GM19372 (cell line): ENCODE data around the gene SLC27A1.
"Not testable (repeated sequence)": the region's sequence is repeated elsewhere in the genome, so short reads cannot be mapped to it uniquely, and the experiment has no call there.

Source experiments
- ATAC-seq: cut with Tn5 transposase; IDR thresholded peaks from one replicate; pipeline ENCODE4 v1.9.1; 2021; ENCODE audit warnings: mild to moderate bottlenecking, low read depth, moderate library complexity; ENCODE audit not compliant: unreplicated experiment

The SLC27A1 gene

DNA sequence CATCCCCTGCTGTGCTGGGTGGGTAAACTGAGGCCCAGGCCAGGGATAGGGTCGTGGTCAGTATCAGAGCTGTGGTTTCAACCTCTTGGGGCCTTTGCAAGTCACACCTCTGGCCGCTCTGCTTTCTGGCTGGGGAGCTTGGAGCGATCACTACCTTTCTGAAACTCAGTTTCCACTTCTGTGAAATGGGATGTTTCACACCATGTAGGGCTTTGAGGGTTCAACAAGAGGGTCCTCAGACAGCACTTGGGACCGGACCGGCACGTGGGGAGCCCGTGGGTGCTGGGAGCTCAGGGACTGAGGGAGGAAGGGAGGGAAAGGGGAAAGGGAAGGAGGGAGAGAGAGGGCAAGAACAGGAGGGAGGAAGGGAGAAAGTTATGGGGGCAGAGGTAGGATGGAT lies 62.2 kb downstream of the SLC27A1 start:
- ATAC-seq, result no peak

GRCh38 chr19:17534767-17535166 lies 64.4 kb downstream of the SLC27A1 start:
- ATAC-seq, result no peak

GRCh38 chr19:17536955-17537354 lies 66.6 kb downstream of the SLC27A1 start:
- no peak for ATAC-seq

DNA sequence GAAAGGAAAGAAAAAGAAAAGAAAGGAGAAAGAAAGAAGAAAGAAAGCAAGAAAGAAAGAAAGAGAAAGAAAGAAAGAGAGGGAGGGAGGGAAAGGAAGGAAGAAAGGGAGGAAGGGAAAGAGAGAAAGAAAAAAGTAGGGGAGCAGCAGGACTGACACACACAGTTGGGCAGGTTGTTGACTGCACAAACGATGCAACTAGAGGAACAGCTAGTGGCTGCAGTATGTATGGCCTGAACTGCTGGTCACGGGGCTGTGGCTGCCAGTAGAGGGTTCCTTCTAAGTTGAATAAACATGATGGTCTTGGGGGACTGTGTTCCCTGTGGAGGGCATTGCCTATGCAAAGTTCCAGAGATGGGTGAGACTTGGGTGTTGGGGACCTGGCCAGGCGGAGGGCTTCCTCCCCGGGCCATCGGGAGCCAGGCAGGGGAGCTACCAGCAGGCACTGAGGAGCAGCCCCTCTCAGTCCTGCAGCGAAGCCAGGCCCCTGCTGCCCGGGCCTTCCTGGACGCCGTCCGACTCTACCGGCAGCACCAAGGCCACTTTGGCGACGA lies 68.4 kb downstream of the SLC27A1 start:
- no peak for ATAC-seq

- ATAC-seq, result no peak
Measured at GRCh38 chr19:17539238-17540117, 69.2 kb downstream of the SLC27A1 start.

DNA sequence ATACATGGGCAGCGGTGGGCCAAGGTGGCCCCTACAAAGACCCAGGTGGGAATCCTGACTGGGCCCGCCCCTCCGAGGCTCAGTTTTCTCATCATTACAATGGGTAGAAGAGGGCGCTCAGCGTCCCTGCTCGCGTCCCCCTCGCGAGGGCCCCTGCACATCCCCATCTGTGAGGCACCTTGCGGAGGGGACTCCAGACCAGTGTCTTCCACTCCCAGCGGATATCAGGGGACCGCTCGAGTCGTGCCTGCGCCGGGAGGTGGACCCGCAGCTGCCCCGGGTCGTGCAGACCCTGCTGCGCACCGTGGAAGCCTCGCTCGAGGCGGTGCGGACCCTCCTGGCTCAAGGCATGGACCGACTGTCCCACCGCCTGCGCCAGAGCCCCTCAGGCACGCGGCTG lies 69.8 kb downstream of the SLC27A1 start:
- no peak for ATAC-seq

DNA sequence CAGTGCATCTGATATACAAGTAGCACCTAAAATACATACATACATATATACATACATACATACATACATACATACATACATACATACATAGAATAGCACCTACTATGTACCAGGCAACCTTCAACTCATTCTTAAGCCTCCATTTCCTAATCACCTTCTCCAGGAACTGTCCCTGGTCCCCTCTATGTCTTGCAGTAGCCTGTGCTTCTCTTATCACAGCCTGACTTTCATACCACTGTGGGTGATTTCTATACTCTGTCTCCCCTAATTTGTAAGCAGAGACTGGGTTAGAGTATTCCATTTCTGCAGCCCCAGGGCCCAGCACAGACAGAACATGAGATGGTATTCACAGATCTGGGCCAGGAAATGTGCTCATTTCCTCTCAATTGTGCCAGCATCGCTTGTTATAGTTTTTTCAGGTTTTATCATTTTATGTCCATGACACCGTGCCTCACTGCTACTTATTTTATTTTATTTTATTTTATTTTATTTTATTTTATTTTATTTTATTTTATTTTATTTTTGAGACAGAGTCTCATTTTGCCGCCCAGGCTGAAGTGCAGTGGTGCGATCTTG lies 70.9 kb downstream of the SLC27A1 start:
- no peak for ATAC-seq

DNA sequence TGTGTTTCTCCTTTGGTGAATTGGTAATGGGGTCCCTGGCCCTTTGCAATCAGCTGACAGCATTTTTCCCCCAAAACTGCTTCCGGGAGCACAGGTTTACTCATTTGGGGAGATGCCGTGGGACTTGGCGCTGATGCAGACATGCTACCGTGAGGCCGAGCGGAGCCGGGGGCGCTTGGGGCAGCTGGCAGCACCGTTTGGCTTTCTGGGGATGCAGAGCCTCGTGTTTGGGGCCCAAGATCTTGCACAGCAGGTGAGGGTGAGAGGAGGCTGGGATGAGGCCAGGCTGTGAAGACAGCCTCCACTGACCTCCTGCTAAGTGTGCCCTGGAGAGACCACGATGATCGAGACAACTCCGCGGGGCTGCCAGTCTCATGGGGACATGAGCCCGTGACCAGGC lies 71.7 kb downstream of the SLC27A1 start:
- ATAC-seq, result no peak

DNA sequence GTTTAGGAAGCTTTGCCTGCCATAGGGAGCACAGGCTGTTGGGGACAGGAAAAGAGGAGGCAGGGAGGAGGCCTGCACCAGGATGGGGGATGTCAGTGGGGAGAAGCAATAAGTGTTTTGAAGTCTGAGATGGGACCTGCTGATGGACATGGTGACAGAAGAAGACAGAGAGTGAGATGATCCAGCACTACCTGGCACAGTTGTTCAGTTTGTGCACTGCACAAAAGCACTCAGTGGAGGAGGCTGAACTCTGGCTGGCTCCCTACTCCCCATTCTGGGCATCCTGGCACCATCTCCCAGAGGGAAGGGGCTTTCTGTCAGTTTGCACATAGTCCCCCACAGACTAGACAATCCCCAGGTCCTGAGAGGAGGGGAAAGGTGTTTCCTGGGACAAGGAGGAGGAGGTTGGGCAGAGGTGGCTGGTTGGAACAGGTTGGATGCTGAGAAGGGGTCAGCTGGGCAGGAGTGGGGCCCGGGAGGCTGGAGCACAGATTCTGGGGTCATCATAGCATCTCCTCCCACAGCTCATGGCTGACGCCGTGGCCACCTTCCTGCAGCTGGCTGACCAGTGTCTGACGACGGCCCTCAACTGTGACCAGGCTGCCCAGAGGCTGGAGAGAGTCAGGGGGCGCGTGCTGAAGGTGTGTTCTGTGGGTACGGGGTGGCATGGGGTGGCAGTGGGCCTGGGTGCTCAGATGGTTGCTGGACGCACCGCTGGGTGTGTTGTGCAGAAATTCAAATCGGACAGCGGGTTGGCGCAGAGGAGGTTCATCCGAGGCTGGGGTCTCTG lies 72.7 kb downstream of the SLC27A1 start:
- no peak for ATAC-seq

DNA sequence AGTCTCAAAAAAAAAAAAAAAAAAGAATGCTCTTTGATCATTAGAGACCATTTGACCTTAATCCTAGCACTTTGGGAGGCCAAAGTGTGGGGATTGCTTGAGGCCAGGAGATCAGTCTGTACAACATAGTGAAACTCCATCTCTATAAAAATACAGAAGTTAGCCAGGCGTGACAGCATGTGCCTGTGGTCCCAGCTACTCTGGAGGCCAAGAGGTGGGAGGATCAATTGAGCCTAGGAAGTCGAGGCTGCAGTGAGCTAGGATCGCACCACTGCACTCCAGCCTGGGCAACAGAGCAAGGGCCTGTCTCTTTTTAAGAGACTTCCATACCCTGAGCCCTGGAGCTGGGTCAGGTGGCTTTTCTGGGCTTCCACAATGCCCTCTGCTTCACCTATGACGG lies 73.7 kb downstream of the SLC27A1 start:
- ATAC-seq, result no peak

DNA sequence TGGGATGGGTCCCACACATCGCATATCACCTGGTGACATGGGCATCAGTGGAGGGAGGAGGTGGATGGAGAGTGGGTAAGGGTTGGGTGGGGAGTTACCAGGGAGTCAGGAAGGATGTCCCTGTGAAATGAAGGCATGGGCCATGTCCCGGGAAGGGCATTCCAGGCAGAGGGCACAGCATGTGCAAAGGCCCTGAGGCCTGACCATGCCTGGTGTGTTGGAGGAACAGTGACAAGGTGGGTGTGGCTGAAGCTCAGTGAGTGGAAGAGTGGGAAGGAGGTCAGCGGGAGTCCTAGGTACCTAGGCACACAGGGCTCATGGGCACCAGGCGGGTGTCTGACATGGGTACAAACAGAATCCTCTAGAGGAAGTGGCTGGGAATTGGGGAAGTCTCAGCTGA lies 74.1 kb downstream of the SLC27A1 start:
- ATAC-seq, result no peak

DNA sequence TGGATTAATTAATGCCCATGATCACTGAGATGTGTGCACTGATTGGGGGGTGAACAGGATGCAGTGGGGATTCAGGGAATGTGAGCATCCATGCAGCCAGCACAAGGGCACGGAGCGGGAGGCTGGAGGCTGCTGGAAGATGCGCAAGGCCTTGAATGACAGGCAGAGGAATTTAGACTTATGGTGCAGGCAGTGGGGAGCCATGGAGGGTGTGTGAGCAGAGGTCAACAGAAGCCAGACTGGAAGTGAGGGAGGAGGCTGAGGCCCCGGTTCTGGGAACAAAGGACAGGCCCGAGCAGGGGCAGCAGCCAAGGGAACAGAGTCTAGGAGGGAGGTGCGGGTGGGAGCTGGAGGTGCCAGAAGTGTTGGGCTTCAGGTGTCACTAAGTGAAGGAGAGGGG lies 77.8 kb downstream of the SLC27A1 start:
- no peak for ATAC-seq

DNA sequence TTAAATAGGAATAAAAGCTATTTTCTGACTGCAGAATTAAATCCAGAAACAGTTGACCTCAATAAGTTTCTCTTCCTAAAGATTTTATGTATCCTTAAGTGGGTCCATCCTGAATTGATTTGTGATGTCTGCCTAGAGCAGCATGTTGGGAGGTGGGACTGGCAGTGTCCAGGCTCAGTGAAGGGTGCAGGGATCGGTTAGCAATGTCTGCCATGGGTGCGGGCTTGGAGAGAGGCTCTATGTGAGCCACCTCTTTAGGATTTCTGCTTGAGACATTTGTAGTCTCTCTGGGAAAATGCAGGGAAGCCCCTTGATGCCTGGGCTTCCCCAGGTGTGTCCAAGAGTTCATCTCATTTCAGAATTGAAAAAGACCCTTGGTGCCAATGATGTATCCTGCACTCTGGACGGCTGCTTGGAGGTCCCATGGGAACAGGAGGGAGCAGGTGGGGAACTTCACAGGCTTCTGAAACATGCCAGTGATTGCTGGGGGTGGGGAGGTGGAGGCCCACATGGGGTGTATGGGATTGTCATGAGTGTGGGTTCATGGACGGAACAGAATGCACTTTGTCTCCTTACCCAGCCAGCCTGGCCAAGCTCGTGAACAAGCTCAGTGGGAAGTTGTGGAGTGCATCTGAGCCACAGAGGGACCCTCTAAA lies 78.9 kb downstream of the SLC27A1 start:
- ATAC-seq, result no peak

- ATAC-seq, result no peak
Measured at GRCh38 chr19:17550076-17550667, 79.8 kb downstream of the SLC27A1 start.

GRCh38 chr19:17552735-17553134 lies 82.4 kb downstream of the SLC27A1 start:
- not testable (repeated sequence) for ATAC-seq

DNA sequence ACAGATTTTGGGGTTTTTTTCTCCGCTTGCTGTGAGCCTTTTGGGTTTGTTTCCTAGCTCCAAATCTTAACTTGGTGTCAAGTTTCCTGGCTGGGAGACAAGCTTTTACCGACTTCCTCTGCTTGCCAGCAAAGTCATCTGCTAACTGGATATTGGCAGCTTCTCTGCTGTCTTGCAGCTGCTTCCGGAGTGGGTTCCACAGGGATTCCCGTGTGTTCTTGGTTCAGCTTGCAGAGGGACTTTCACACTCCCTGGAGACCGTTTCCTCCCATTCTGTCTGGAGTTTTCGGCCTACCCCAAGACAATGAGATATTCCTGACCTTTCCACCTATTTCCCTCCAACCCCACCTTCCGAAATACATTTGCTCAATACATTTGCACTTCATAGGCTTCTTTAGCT lies 82.9 kb downstream of the SLC27A1 start:
- ATAC-seq, result no peak

- ATAC-seq, result no peak
Measured at GRCh38 chr19:17554968-17555479, 84.7 kb downstream of the SLC27A1 start.

DNA sequence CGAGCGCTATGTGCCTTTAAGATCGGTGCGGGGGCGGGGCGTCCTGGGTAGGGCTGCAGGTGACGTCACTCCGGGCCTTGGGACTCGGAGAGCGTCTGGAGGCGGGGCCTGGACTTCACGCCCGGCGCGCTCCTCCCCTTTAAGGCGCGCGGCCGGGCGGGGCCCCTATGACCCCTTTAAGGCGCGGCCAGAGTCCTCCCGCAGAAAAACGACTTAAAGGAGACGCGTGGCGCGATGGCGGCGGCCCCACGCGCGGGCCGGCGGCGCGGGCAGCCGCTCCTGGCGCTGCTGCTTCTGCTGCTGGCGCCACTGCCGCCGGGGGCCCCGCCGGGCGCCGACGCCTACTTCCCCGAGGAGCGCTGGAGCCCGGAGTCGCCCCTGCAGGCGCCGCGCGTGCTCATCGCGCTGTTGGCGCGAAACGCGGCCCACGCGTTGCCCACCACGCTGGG lies 85.2 kb downstream of the SLC27A1 start, which contains the start of gene COLGALT1:
Gene COLGALT1 (plus strand): TSS at position 170 of the 449 bp plus-strand sequence. CDS start 65 bp downstream, at position 235.
- ATAC-seq, result peak; percentile 93
